DND-41 (cell line): Measurements from ENCODE around the gene PTGFR.

Experiments
- EZH2 ChIP-seq: IDR thresholded peaks from 3 replicates; pipeline ENCODE4 v1.6.1; 2012; ENCODE audit warnings: borderline replicate concordance, low read depth, mild to moderate bottlenecking, moderate library complexity, low read length, inconsistent platforms; ENCODE audit not compliant: severe bottlenecking
- TF ChIP-seq, protein P1 (sequence below): IDR thresholded peaks from 2 replicates; pipeline ENCODE4 v1.5.1; 2012; ENCODE audit warnings: borderline replicate concordance, low read length, moderate library complexity, mild to moderate bottlenecking; ENCODE audit not compliant: poor library complexity, severe bottlenecking; ENCODE audit errors: extremely low read depth

DNA sequence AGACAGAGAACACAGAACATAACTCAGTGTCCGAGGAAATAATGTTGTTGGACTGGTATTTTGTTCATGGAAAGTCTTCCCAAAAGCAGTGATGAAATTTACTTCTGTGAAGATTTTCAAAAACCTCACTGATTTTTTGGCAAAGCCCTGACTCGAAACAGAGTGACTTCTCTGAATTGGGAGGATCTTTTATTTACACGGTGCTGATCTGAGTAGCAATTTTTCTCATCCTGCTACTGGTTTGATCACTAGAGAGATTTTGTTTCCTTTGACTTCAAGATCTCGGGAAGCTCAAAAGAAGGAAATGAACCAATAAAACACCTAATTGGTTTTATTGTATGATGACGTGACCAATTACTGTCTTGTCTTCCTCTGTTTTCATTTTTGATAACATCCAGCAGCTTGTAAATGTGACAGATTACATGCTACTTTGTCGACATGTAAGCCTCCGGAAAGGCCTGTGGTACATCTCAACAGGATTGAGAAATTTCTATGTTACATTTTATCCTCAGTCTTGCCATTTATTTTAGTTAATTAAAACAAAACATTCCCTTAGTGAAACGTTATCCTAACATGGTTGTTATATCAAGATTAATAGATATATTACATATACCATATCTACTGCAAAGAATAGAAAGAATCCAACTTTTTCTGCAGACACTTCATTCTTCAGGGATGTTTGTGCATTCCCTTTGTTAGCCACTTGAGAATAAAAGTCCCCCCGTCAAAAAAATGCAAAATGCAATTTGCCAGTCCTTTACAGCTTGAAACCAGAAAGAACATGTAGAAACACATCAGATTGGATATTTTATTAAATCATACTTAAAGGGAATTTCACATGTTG, 86.7 kb downstream of the PTGFR start:
- TF ChIP-seq, protein P1, sequence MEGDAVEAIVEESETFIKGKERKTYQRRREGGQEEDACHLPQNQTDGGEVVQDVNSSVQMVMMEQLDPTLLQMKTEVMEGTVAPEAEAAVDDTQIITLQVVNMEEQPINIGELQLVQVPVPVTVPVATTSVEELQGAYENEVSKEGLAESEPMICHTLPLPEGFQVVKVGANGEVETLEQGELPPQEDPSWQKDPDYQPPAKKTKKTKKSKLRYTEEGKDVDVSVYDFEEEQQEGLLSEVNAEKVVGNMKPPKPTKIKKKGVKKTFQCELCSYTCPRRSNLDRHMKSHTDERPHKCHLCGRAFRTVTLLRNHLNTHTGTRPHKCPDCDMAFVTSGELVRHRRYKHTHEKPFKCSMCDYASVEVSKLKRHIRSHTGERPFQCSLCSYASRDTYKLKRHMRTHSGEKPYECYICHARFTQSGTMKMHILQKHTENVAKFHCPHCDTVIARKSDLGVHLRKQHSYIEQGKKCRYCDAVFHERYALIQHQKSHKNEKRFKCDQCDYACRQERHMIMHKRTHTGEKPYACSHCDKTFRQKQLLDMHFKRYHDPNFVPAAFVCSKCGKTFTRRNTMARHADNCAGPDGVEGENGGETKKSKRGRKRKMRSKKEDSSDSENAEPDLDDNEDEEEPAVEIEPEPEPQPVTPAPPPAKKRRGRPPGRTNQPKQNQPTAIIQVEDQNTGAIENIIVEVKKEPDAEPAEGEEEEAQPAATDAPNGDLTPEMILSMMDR: no peak
- TF ChIP-seq EZH2: no peak
